NCI-H2196 (cell line): ENCODE results near the gene IL26.

Experiments
- DNase-seq: peaks from one replicate; lab custom pipeline; 2025; ENCODE audit not compliant: unreplicated experiment; lab: John Stamatoyannopoulos, UW

The IL26 gene

GRCh38 chr12:68225576-68226476, at the start of gene IL26:
Gene IL26, minus strand, starts transcription at chr12:68225810. Its CDS starts 54 bp downstream, at chr12:68225756.
- no peak for DNase-seq

- DNase-seq, result no peak
Measured at GRCh38 chr12:68272732-68273131, 47.1 kb upstream of the IL26 start.

- no peak for DNase-seq
Measured at GRCh38 chr12:68271346-68271745, 45.7 kb upstream of the IL26 start.

GRCh38 chr12:68270358-68270757, 44.7 kb upstream of the IL26 start:
- DNase-seq, result no peak

GRCh38 chr12:68269779-68270178, 44.2 kb upstream of the IL26 start:
- no peak for DNase-seq

GRCh38 chr12:68268967-68269366, 43.4 kb upstream of the IL26 start:
- no peak for DNase-seq

GRCh38 chr12:68267892-68268396, 42.3 kb upstream of the IL26 start:
- DNase-seq, result no peak

GRCh38 chr12:68264857-68265256, 39.2 kb upstream of the IL26 start:
- no peak for DNase-seq

GRCh38 chr12:68264158-68264855, 38.7 kb upstream of the IL26 start:
- DNase-seq, result no peak

GRCh38 chr12:68263366-68263765, 37.8 kb upstream of the IL26 start:
- no peak for DNase-seq

GRCh38 chr12:68261896-68262295, 36.3 kb upstream of the IL26 start:
- DNase-seq, result no peak

GRCh38 chr12:68260153-68260552, 34.5 kb upstream of the IL26 start:
- DNase-seq, result no peak

- no peak for DNase-seq
Measured at GRCh38 chr12:68259318-68259940, 33.8 kb upstream of the IL26 start.

- DNase-seq, result no peak
Measured at GRCh38 chr12:68253504-68253903, 27.9 kb upstream of the IL26 start, which contains the start of gene IL22. Gene IL22, minus strand, starts transcription at chr12:68253604. Its CDS starts 156 bp downstream, at chr12:68253448.

GRCh38 chr12:68252077-68252476, 26.5 kb upstream of the IL26 start:
- no peak for DNase-seq

GRCh38 chr12:68250454-68250853, 24.8 kb upstream of the IL26 start:
- DNase-seq, result no peak

GRCh38 chr12:68247785-68248184, 22.2 kb upstream of the IL26 start:
- DNase-seq, result no peak

GRCh38 chr12:68246350-68246749, 20.7 kb upstream of the IL26 start:
- DNase-seq, result no peak

GRCh38 chr12:68245180-68246021, 19.8 kb upstream of the IL26 start:
- no peak for DNase-seq

- no peak for DNase-seq
Measured at GRCh38 chr12:68242777-68243176, 17.2 kb upstream of the IL26 start.

- DNase-seq, result no peak
Measured at GRCh38 chr12:68240975-68241374, 15.4 kb upstream of the IL26 start.
